ENCODE data around the gene VPS4B. TPM values are rescaled to one million over a fixed set of nuclear protein-coding genes. Genes with fewer than 3 reads are reported as not detected.

Gene VPS4B
- total RNA-seq, 1 experiment from 2014 or later, result 60.2 TPM

GRCh38 chr18:63405986-63406385, 16.3 kb downstream of the VPS4B start:
- Histone ChIP-seq H3K56ac (ENCODE audit: insufficient read length, low read depth, low read length) (no peak overlapping the region), H3K9me3 (ENCODE audit: control insufficient read depth, low read depth, low read length) (no peaks in the 10 kb centered on the region), H3K27me3 (ENCODE audit: insufficient read depth, low read length) (no peaks in the 10 kb centered on the region), H3K9ac (ENCODE audit: extremely low read depth, insufficient read length, low read length) (no peak overlapping the region), H3K23me2 (ENCODE audit: insufficient read length, low read depth, low read length, poor library complexity, severe bottlenecking) (no peaks in the 10 kb centered on the region), H4K8ac (replicated peaks; ENCODE audit: insufficient read length, low read depth, low read length) (no peak overlapping the region), H4K91ac (ENCODE audit: insufficient read length, low read depth, low read length) (no peak overlapping the region), H2BK12ac (ENCODE audit: insufficient read length, low read depth, low read length) (no peak overlapping the region), H2AK5ac (ENCODE audit: insufficient read length, low read length) (no peak overlapping the region), H2AFZ (ENCODE audit: low read length) (no peak overlapping the region), H3K27ac (ENCODE audit: insufficient read length, low read depth, low read length) (no peak overlapping the region), H4K5ac (ENCODE audit: insufficient read length, low read depth, low read length) (no peak overlapping the region), H2BK15ac (ENCODE audit: low read depth, low read length) (no peak overlapping the region), H3K79me1 (ENCODE audit: insufficient read depth, low read depth, low read length, poor library complexity, severe bottlenecking) (no peaks in the 10 kb centered on the region), H3K4ac (ENCODE audit: low read depth, low read length) (no peak overlapping the region), H3K14ac (ENCODE audit: insufficient read depth, low read length) (no peak overlapping the region), H3K23ac (ENCODE audit: insufficient read length, low read depth, low read length) (no peak overlapping the region), H3K4me1 (ENCODE audit: insufficient read depth, low read length) (no peaks in the 10 kb centered on the region), H2BK20ac (ENCODE audit: low read depth, low read length, poor library complexity, severe bottlenecking) (no peak overlapping the region), H3K79me2 (ENCODE audit: insufficient read depth, low read length) (no peaks in the 10 kb centered on the region), H4K20me1 (ENCODE audit: control insufficient read depth, insufficient read depth, insufficient read length) (no peaks in the 10 kb centered on the region), H3K18ac (ENCODE audit: insufficient read length, low read depth, low read length) (no peak overlapping the region), H2BK120ac (ENCODE audit: low read depth, low read length, poor library complexity, severe bottlenecking) (no peak overlapping the region), H2BK5ac (ENCODE audit: insufficient read length, low read length) (no peak overlapping the region), H3T11ph (ENCODE audit: low read length) (no peak overlapping the region), H3K4me2 (ENCODE audit: insufficient read depth, insufficient read length, low read length) (no peak overlapping the region)
- peaks cover 9 to 12% of the 10 kb centered on the region in 2 experiments for H3K4me1 Mint-ChIP-seq
- DNase-seq, result no peak
- H3K27me3 Mint-ChIP-seq (ENCODE audit: low read depth), result no peaks in the 10 kb centered on the region
- no peak overlapping the region for H3K4me3 Mint-ChIP-seq
- no peak overlapping the region for H3K27ac Mint-ChIP-seq
- WGBS (ENCODE audit: extremely low coverage, insufficient read length, low lambda C conversion rate), result no CpG with 5 or more reads among the region's 3 CpGs
- no peaks in the 10 kb centered on the region for H3K9me3 Mint-ChIP-seq
- no peak for TF ChIP-seq CTCF (conservative IDR thresholded peaks at IDR 0.05)
- H3K36me3 Mint-ChIP-seq (ENCODE audit: insufficient read depth in 1 of 3, low read depth in 3 of 3), result peaks cover 5 to 70% (median 39%) of the 10 kb centered on the region in 3 experiments; a peak in 6 of 7 replicates

Data from H9 (cell line).